ENCODE measurements around the gene ZNF74. TPM values are rescaled to one million over a fixed set of nuclear protein-coding genes. Genes with fewer than 3 reads are reported as not detected.
A peak's percentile ranks its signal among the peaks of the same experiment; 100 is the strongest.

ZNF74 gene
- total RNA-seq, 1 donor from 2014 or later = 12.3 TPM

DNA sequence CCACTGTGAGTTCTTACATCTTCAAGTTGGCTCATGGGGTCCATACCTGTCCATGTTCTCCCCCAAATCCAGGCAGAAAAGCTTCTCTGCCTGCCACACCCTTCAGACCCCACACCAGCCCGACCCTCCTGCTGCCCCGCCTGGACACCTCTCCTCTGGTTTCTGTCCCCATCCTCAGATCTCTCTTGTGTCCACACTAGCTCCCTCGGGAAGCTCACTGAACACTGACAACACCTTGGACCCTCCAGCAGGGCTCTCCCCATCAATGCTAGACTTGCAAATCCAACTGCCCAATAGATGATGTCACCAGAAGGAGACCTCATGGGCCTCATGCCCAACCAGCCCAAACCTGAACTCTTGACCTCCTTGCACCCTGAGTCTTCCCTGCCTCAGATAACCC lies 40.8 kb downstream of the ZNF74 start:
- peaks cover 42% of the 10 kb centered on the region for H3K4me1 ChIP-seq
- H3K9me3 ChIP-seq = no peaks in the 10 kb centered on the region
- H3K4me3 ChIP-seq = no peak overlapping the region
- DNase-seq (peak; percentile 18), ATAC-seq (no peak)
- no peak overlapping the region for H3K27ac ChIP-seq
- peaks cover 53% of the 10 kb centered on the region for H3K27me3 ChIP-seq (ENCODE audit: low read depth)
- intact Hi-C loops (cut with DNase I) = no loop called here
- TF ChIP-seq, protein P1, sequence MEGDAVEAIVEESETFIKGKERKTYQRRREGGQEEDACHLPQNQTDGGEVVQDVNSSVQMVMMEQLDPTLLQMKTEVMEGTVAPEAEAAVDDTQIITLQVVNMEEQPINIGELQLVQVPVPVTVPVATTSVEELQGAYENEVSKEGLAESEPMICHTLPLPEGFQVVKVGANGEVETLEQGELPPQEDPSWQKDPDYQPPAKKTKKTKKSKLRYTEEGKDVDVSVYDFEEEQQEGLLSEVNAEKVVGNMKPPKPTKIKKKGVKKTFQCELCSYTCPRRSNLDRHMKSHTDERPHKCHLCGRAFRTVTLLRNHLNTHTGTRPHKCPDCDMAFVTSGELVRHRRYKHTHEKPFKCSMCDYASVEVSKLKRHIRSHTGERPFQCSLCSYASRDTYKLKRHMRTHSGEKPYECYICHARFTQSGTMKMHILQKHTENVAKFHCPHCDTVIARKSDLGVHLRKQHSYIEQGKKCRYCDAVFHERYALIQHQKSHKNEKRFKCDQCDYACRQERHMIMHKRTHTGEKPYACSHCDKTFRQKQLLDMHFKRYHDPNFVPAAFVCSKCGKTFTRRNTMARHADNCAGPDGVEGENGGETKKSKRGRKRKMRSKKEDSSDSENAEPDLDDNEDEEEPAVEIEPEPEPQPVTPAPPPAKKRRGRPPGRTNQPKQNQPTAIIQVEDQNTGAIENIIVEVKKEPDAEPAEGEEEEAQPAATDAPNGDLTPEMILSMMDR (IDR thresholded peaks at IDR 0.05) = no peak
- H3K36me3 ChIP-seq = no peaks in the 10 kb centered on the region

DNA sequence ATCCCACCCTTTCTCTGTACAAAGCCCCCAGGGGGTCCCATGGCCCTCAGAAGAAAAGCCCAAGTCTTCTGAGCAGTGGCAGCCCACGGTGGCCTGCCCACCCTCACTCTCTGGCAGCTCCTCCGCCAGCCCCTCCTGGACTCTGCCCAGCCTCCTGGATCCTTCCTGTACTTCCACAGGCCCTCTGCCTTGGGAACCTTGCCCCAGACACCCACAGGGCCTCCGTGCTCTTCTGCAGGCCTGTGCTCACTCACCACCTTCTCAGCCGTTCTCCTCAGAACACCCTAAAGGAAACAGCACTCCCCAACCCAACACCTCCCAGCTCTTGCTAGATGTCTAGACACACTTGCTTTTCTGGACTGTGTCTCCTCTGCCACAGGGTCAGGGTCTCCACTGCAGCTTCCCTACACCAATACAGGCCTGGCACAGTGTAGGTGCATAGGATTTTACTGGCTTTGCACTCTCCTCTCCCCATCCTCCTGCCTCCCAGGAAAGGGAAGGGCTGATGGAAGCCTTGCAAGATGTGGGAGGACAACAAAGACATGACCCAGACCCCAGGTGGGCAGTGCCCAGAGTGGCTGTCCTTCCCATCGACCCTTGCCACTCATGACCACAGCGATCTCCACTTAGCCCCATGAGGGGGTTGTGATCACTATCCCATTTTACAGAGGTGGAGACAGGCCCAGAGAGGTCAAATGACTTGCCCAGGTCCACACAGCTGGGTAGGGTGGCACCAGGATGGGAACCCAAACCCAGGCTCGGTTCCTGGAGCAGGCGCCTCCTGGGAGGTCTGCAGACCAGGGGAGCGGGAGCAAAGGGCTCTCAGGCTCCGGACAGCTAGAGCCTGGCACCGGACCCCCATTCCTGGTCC lies 41.7 kb downstream of the ZNF74 start:
- no peak for ATAC-seq
- peaks cover 33% of the 10 kb centered on the region for H3K4me1 ChIP-seq
- peak overlapping the region; percentile 68 for H3K4me3 ChIP-seq
- peaks cover 44% of the 10 kb centered on the region for H3K27me3 ChIP-seq (ENCODE audit: low read depth)
- H3K36me3 ChIP-seq = no peaks in the 10 kb centered on the region
- TF ChIP-seq, protein P1 (IDR thresholded peaks at IDR 0.05) = no peak
- H3K9me3 ChIP-seq = no peaks in the 10 kb centered on the region
- DNase-seq = peak; percentile 30
- H3K27ac ChIP-seq = peak overlapping the region; percentile 77
- intact Hi-C loops (cut with DNase I) = no loop called here

DNA sequence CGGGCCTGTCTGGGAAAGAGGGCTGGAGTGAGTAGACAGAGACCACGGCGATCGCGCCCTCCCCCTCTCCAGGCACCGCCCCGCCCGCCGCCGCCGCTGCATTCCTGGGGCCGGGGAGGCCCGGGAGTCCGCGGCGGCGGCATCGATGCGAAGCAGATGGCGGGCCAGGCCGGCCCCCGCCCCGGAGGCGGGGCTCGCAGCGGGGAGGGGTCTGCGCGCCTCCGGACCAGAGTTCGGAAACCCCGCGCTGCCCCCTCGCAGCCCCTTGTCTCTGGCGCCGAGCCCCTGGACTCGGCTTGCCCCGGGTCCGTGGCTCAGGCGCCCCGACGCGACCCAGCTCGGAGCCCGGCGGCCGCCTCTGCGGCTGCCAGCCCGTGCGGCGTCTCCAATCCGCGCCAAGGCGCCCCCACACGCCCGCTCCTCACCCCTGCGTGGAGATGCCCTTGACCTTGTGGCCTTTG lies 42.4 kb downstream of the ZNF74 start:
- intact Hi-C loops (cut with DNase I) = no loop called here
- peaks cover 26% of the 10 kb centered on the region for H3K4me1 ChIP-seq

DNA sequence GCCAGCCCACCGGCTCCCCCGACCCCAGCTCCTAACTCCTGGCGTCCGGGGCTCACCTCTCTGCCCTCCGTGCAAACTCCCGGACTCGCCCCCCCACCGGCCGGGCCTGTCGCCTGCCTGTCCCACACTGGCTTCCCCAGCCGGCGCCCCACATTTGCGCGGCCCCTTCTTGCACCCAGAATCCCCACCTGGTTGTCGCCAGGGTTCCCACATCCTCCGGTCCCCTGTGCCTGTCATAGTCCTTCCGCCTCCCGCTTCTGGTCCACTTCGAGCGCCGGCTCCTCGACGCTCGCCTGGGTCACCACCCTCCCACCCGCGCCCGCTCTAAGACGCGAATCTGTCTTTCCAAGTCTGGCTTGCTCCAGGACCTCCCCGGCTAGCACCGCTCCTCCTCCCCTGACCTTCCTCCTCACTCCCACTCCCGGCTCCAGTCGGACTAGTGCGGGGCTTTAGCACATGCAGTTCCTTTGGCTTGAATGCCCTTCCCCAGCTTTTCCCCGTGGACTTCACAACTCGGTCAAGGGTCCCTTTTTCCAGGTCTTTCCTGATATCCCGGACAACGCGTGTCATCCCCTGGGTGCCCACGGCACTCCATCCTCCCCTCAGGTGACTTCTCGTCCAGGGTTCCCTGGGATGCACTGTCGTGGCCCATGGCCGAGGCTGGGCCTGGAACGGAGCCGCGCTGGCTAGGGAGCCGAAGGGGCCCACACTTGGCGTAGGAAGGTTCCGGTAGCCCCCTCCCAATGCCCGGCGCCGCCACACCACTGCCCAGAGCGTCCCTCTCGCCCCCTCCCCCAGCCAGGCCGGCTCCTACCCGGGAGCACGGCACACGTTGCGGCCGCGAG lies 43.0 kb downstream of the ZNF74 start:
- ATAC-seq (peak; percentile 2 to 36), DNase-seq (peak; percentile 47)
- Histone ChIP-seq H3K27ac (peak overlapping the region; percentile 77), H3K27me3 (ENCODE audit: low read depth) (peaks cover 30% of the 10 kb centered on the region), H3K9me3 (no peaks in the 10 kb centered on the region), H3K36me3 (peaks cover 4% of the 10 kb centered on the region), H3K4me3 (peak overlapping the region; percentile 68), H3K4me1 (peaks cover 24% of the 10 kb centered on the region)
- intact Hi-C loops (cut with DNase I) = no loop called here
- TF ChIP-seq, protein P1 (IDR thresholded peaks at IDR 0.05) = no peak

More for the DNA sequence above, 42.4 kb downstream of the ZNF74 start:
- Histone ChIP-seq H3K27me3 (ENCODE audit: low read depth) (peaks cover 37% of the 10 kb centered on the region), H3K4me3 (peak overlapping the region; percentile 68), H3K9me3 (no peaks in the 10 kb centered on the region), H3K27ac (peak overlapping the region; percentile 77), H3K36me3 (no peaks in the 10 kb centered on the region)
- peak; percentile 27 to 40 for ATAC-seq
- TF ChIP-seq, protein P1 (IDR thresholded peaks at IDR 0.05) = no peak
- DNase-seq = peak; percentile 50

DNA sequence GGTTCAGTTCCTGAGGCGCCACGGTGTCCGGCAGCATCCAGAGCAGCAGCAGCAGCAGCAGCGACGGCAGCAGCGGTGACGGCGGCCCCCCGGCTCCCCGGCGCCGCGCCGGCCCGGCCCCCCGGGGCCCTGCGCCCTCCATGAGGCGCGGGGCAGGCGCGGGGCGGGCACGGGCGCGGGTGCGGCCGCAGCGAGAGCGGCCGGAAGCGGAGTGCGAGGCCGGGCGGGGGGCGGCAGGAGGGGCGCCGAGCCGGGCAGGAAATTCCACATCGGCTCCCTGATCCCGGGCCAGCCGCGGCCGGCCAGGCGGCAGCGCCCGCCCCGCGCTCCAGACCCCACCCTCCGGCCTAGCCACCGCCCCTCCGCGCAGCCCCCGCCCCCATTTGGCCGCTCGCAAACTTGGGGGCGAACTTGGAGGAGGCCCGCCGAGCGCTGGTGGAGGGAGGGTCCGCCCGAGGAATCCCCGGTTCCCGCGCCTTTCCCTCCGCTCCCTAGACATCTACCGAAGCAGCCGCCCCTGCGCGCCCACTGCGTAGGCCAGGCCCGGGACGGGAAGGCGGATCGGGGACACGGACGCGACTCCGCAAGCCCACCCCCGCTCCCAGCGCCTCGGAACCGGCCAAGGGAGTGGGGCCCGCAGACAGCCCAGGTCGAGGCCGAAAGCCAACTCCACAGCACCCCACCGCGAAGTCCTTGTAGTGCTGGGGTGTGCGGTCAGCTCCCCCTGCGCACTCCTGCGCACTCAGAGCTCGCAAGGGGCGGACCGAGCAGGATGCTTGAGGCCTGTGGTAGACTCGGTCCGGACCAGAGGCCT lies 43.9 kb downstream of the ZNF74 start, which contains the start of gene SCARF2:
TSS of gene SCARF2 (minus strand) at position 213 of the 814 bp plus-strand sequence. CDS start at position 142, 71 bp downstream.
- no peaks in the 10 kb centered on the region for H3K9me3 ChIP-seq
- H3K4me3 ChIP-seq = peak within 1 kb of the TSS; percentile 68
- peak within 1 kb of the TSS; percentile 88 for H3K27ac ChIP-seq
- DNase-seq (peak; percentile 55), ATAC-seq (peak; percentile 64 to 69)
- peaks cover 24% of the 10 kb centered on the region for H3K4me1 ChIP-seq
- peaks cover 26% of the 10 kb centered on the region for H3K27me3 ChIP-seq (ENCODE audit: low read depth)
- TF ChIP-seq, protein P1 (IDR thresholded peaks at IDR 0.05) = no peak
- intact Hi-C loops (cut with DNase I) = no loop called here
- peaks cover 12% of the 10 kb centered on the region for H3K36me3 ChIP-seq
